CD14-positive monocyte (primary cell): Measurements from ENCODE around the gene COX6A1. TPM values are rescaled to one million over a fixed set of nuclear protein-coding genes. Genes with fewer than 3 reads are reported as not detected.
A peak's percentile ranks its signal among the peaks of the same experiment; 100 is the strongest.

Experiments used
- DNase-seq, 3 donors: peaks; one replicate each; pipeline ENCODE4 v3.0.0-alpha.2; 2011 to 2022
- H2AFZ ChIP-seq: 2 replicates; pipeline ENCODE4 v1.6.0; 2012; ENCODE audit warnings: mild to moderate bottlenecking, low read depth, low read length, inconsistent platforms; ENCODE audit not compliant: insufficient read depth, poor library complexity, severe bottlenecking
- H3K27ac ChIP-seq, 2 donors: 1 replicate in 1 of 2; 2 replicates in 1 of 2; pipeline ENCODE4 v1.5.1; 2012 to 2013; ENCODE audit warnings: low read length in 2 of 2, control low read depth in 1 of 2, inconsistent platforms in 1 of 2, low read depth in 1 of 2, mild to moderate bottlenecking in 1 of 2
- H3K27me3 ChIP-seq, 2 donors: one replicate each; pipeline versions ENCODE4 v1.6.0 to v1.6.1; 2011 to 2013; ENCODE audit warnings: low read length in 2 of 2; ENCODE audit not compliant: control insufficient read depth in 2 of 2, insufficient read depth in 2 of 2
- H3K36me3 ChIP-seq, 2 donors: replicated peaks in 1 of 2; 1 replicate in 1 of 2; 2 replicates in 1 of 2; pipeline versions ENCODE4 v1.5.1 to v1.6.1; 2012 to 2013; ENCODE audit warnings: low read length in 2 of 2, control low read depth in 1 of 2, inconsistent platforms in 1 of 2, mild to moderate bottlenecking in 1 of 2; ENCODE audit not compliant: insufficient read depth in 2 of 2, control insufficient read depth in 1 of 2
- H3K4me1 ChIP-seq, 2 donors: 1 replicate in 1 of 2; 2 replicates in 1 of 2; pipeline versions ENCODE4 v1.5.1 to v1.6.1; 2012 to 2013; ENCODE audit warnings: low read length in 2 of 2, control low read depth in 1 of 2, inconsistent platforms in 1 of 2, mild to moderate bottlenecking in 1 of 2, moderate library complexity in 1 of 2; ENCODE audit not compliant: insufficient read depth in 2 of 2, control insufficient read depth in 1 of 2
- H3K4me2 ChIP-seq: replicated peaks from 2 replicates; pipeline ENCODE3; 2012; ENCODE audit warnings: low read length, moderate library complexity, mild to moderate bottlenecking; ENCODE audit not compliant: poor library complexity, severe bottlenecking; ENCODE audit errors: extremely low read depth
- H3K4me3 ChIP-seq, 3 experiments: fragments of 200-600 bp in 1 of 3; sonication (generic) in 1 of 3; replicated peaks in 1 of 3; 1 replicate in 2 of 3; 2 replicates in 1 of 3; pipeline ENCODE4 v1.5.1; 2011 to 2013; ENCODE audit warnings: low read length in 3 of 3, mild to moderate bottlenecking in 3 of 3, control low read depth in 2 of 3, low read depth in 2 of 3, inconsistent platforms in 1 of 3, moderate library complexity in 1 of 3
- H3K79me2 ChIP-seq: 2 replicates; pipeline ENCODE4 v1.6.0; 2012; ENCODE audit warnings: mild to moderate bottlenecking, control low read depth, inconsistent platforms, low read length, moderate library complexity; ENCODE audit not compliant: insufficient read depth
- H3K9ac ChIP-seq: 2 replicates; pipeline ENCODE4 v1.6.0; 2017; ENCODE audit warnings: low read length, mild to moderate bottlenecking; ENCODE audit not compliant: insufficient read depth, poor library complexity, severe bottlenecking
- H3K9me3 ChIP-seq, 2 donors: replicated peaks in 1 of 2; 1 replicate in 1 of 2; 2 replicates in 1 of 2; pipeline versions ENCODE4 v1.5.1 to v1.6.1; 2012 to 2013; ENCODE audit warnings: low read length in 2 of 2, control low read depth in 1 of 2; ENCODE audit not compliant: control insufficient read depth in 1 of 2, insufficient read depth in 1 of 2
- H4K20me1 ChIP-seq: 2 replicates; pipeline ENCODE4 v1.6.0; 2012; ENCODE audit warnings: mild to moderate bottlenecking, low read length, control low read depth, moderate library complexity; ENCODE audit not compliant: insufficient read depth
- H3K27ac Mint-ChIP-seq, 7 donors: one replicate each; pipeline ENCODE4 v1.8.0; 2020; ENCODE audit warnings: mild to moderate bottlenecking in 7 of 7, mixed read lengths in 7 of 7, moderate library complexity in 6 of 7, inconsistent platforms in 2 of 7
- H3K27me3 Mint-ChIP-seq, 3 donors: one replicate each; pipeline ENCODE4 v1.8.0; 2021 to 2022; ENCODE audit warnings: low read depth in 3 of 3, mild to moderate bottlenecking in 3 of 3, mixed read lengths in 3 of 3, moderate library complexity in 3 of 3, inconsistent platforms in 1 of 3
- H3K36me3 Mint-ChIP-seq, 2 donors: one replicate each; pipeline ENCODE4 v1.8.0; 2020; ENCODE audit warnings: mixed read lengths in 2 of 2, inconsistent platforms in 1 of 2, mild to moderate bottlenecking in 1 of 2
- H3K4me1 Mint-ChIP-seq: one replicate; pipeline ENCODE4 v1.8.0; 2020; ENCODE audit warnings: mild to moderate bottlenecking, mixed read lengths
- H3K4me3 Mint-ChIP-seq, 2 donors: one replicate each; pipeline ENCODE4 v1.8.0; 2020; ENCODE audit warnings: mild to moderate bottlenecking in 2 of 2, mixed read lengths in 2 of 2, moderate library complexity in 1 of 2
- H3K9me3 Mint-ChIP-seq, 7 donors: one replicate each; pipeline ENCODE4 v1.8.0; 2020 to 2022; ENCODE audit warnings: mixed read lengths in 7 of 7, mild to moderate bottlenecking in 6 of 7, moderate library complexity in 6 of 7, inconsistent platforms in 2 of 7
- WGBS: methylation state at CpG from one replicate; pipeline ENCODE4 v1.1.5; 2013; ENCODE audit warnings: missing lambda C conversion rate; ENCODE audit not compliant: insufficient coverage; 5-methylcytosine and 5-hydroxymethylcytosine counted together
- intact Hi-C, 2 donors: fragments of 100-400 bp; cut with micrococcal nuclease; formaldehyde crosslinking; loops; one replicate each; pipeline versions ENCODE4 v1.15.0 to v1.15.1; 2023
- polyA plus RNA-seq, 3 donors: library from polyadenylated mRNA; depleted of rRNA in 1 of 3; unstranded in 2 of 3; stranded (reverse) in 1 of 3; fragments of 300-500 nt in 2 of 3; fragments of >200 nt in 1 of 3; fragmentation: Illumina TruSeq in 2 of 3; gene quantifications; 1 replicate in 2 of 3; 2 replicates in 1 of 3; pipeline ENCODE4 v1.2.3, GENCODE V29; 2012 to 2021
- TF ChIP-seq, protein P1 (sequence below): fragments of 200-600 bp; IDR thresholded peaks from one replicate; pipeline ENCODE4 v1.8.0; 2022; ENCODE audit warnings: antibody characterized with exemption, mild to moderate bottlenecking

COX6A1 gene
- polyA plus RNA-seq, 3 donors: 345 to 924 (median 901) TPM

DNA sequence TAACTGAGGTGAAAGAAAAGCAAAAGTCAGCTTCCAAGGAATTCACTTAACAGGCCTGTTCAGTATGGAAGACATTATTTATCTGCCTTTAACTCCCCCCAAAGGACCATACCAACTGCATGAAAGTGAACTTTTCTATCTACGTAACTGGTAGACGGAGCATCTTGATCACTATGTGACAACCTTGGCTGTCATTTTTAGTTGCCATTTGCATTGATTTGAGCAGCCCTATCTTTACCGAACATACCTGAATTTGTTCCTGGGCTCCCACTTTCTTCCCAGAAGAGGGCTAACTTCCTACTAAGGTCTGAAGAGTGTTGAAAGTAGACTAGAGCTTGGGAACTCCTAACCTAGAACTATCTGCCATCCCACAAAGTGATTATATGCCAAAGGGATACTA, 22.2 kb downstream of the COX6A1 start:
- Histone ChIP-seq H3K36me3 (peaks cover 82 to 100% of the 10 kb centered on the region in 2 donors), H3K9ac (no peak overlapping the region), H4K20me1 (peaks cover 80% of the 10 kb centered on the region), H3K27ac (peak overlapping the region in 1 of 2 donors; percentile 32), H3K27me3 (no peaks in the 10 kb centered on the region), H3K4me3 (no peak overlapping the region), H3K4me2 (no peak overlapping the region), H3K79me2 (peaks cover 41% of the 10 kb centered on the region), H3K9me3 (no peaks in the 10 kb centered on the region), H2AFZ (no peak overlapping the region), H3K4me1 (no peaks in the 10 kb centered on the region)
- WGBS: 92% methylated on average over 2 of the region's 3 CpGs
- TF ChIP-seq, protein P1, sequence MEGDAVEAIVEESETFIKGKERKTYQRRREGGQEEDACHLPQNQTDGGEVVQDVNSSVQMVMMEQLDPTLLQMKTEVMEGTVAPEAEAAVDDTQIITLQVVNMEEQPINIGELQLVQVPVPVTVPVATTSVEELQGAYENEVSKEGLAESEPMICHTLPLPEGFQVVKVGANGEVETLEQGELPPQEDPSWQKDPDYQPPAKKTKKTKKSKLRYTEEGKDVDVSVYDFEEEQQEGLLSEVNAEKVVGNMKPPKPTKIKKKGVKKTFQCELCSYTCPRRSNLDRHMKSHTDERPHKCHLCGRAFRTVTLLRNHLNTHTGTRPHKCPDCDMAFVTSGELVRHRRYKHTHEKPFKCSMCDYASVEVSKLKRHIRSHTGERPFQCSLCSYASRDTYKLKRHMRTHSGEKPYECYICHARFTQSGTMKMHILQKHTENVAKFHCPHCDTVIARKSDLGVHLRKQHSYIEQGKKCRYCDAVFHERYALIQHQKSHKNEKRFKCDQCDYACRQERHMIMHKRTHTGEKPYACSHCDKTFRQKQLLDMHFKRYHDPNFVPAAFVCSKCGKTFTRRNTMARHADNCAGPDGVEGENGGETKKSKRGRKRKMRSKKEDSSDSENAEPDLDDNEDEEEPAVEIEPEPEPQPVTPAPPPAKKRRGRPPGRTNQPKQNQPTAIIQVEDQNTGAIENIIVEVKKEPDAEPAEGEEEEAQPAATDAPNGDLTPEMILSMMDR: no peak
- peak overlapping the region in 2 of 7 donors; percentile 12 to 35 for H3K27ac Mint-ChIP-seq
- intact Hi-C loops: no loop called here
- no peak overlapping the region for H3K4me3 Mint-ChIP-seq
- H3K27me3 Mint-ChIP-seq: no peaks in the 10 kb centered on the region
- H3K9me3 Mint-ChIP-seq: peaks cover 0 to 1% (median 0%) of the 10 kb centered on the region in 7 donors
- H3K4me1 Mint-ChIP-seq: no peaks in the 10 kb centered on the region
- H3K36me3 Mint-ChIP-seq: peaks cover 80 to 98% of the 10 kb centered on the region in 2 donors
- DNase-seq: no peak

DNA sequence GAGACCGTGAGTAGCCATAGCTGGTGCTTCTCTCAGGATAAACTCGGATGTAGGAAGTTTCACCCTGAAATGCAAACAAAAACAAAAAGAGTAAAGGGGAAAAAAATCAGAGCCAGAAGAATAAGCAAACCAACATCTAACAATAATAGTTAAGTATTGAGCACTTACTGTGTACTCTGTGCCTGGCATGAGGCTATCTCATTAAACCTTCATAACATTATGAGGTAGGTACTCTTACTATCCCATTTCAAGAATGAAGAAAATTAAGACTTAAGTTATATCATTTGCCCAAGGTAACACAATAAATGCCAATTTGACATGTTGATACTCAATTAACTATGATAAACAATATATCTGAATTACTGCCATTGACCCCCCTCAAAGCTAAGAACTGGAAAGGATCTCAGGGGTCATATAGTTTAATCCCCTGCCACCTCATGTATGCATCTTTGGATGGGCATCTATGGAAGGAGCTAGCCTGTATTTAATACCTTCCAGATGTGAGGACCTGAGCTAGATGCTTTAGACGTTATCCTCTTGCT, 24.3 kb downstream of the COX6A1 start:
- peaks cover 81 to 100% of the 10 kb centered on the region in 2 donors for H3K36me3 ChIP-seq
- no peaks in the 10 kb centered on the region for H3K9me3 ChIP-seq
- no peak overlapping the region for H2AFZ ChIP-seq
- peaks cover 12% of the 10 kb centered on the region for H3K4me1 Mint-ChIP-seq
- H3K4me3 ChIP-seq: no peak overlapping the region
- H3K79me2 ChIP-seq: peaks cover 61% of the 10 kb centered on the region
- no peak overlapping the region for H3K27ac ChIP-seq
- H3K27me3 Mint-ChIP-seq: no peaks in the 10 kb centered on the region
- no peak overlapping the region for H3K4me2 ChIP-seq
- TF ChIP-seq, protein P1: no peak
- intact Hi-C loops: no loop called here
- H3K9ac ChIP-seq: no peak overlapping the region
- peaks cover 71 to 98% of the 10 kb centered on the region in 2 donors for H3K36me3 Mint-ChIP-seq
- peaks cover 86% of the 10 kb centered on the region for H4K20me1 ChIP-seq
- peak overlapping the region in 1 of 7 donors; percentile 35 for H3K27ac Mint-ChIP-seq
- H3K9me3 Mint-ChIP-seq: peaks cover 0 to 2% (median 0%) of the 10 kb centered on the region in 7 donors
- no peak for DNase-seq
- no peaks in the 10 kb centered on the region for H3K27me3 ChIP-seq
- H3K4me1 ChIP-seq: peaks cover 0 to 4% of the 10 kb centered on the region in 2 donors
- 90% methylated on average over 1 of the region's 3 CpGs for WGBS
- H3K4me3 Mint-ChIP-seq: no peak overlapping the region
